HFF-Myc (cell line): ENCODE results near the gene LIMS2.

Source experiments
- DNase-seq: peaks from one replicate; pipeline ENCODE4 v3.0.0-alpha.2; 2011; ENCODE audit warnings: low read depth; ENCODE audit errors: extremely low read depth
- H3K4me3 ChIP-seq: replicated peaks from 2 replicates; pipeline ENCODE4 v1.5.1; 2011; ENCODE audit warnings: low read depth, mild to moderate bottlenecking, control low read depth, low read length
- CTCF ChIP-seq: IDR thresholded peaks from 2 replicates; pipeline ENCODE4 v1.5.1; 2012; ENCODE audit warnings: mild to moderate bottlenecking, low read depth, low read length, control low read depth; ENCODE audit errors: missing control alignments

Gene LIMS2

GRCh38 chr2:127715778-127716449 is 40.6 kb upstream of the LIMS2 start:
- H3K4me3 ChIP-seq: no peak overlapping the region
- DNase-seq: no peak
- no peak for TF ChIP-seq CTCF

GRCh38 chr2:127713562-127713961 is 38.2 kb upstream of the LIMS2 start:
- H3K4me3 ChIP-seq: no peak overlapping the region
- no peak for TF ChIP-seq CTCF
- DNase-seq: no peak

- no peak overlapping the region for H3K4me3 ChIP-seq
- TF ChIP-seq CTCF: no peak
- DNase-seq: no peak
Measured at GRCh38 chr2:127712999-127713398, 37.7 kb upstream of the LIMS2 start.

- H3K4me3 ChIP-seq: no peak overlapping the region
- TF ChIP-seq CTCF: no peak
- DNase-seq: no peak
Measured at GRCh38 chr2:127709336-127709735, 34.0 kb upstream of the LIMS2 start.

GRCh38 chr2:127707890-127708648 is 32.7 kb upstream of the LIMS2 start:
- no peak for DNase-seq
- H3K4me3 ChIP-seq: no peak overlapping the region
- no peak for TF ChIP-seq CTCF

DNA sequence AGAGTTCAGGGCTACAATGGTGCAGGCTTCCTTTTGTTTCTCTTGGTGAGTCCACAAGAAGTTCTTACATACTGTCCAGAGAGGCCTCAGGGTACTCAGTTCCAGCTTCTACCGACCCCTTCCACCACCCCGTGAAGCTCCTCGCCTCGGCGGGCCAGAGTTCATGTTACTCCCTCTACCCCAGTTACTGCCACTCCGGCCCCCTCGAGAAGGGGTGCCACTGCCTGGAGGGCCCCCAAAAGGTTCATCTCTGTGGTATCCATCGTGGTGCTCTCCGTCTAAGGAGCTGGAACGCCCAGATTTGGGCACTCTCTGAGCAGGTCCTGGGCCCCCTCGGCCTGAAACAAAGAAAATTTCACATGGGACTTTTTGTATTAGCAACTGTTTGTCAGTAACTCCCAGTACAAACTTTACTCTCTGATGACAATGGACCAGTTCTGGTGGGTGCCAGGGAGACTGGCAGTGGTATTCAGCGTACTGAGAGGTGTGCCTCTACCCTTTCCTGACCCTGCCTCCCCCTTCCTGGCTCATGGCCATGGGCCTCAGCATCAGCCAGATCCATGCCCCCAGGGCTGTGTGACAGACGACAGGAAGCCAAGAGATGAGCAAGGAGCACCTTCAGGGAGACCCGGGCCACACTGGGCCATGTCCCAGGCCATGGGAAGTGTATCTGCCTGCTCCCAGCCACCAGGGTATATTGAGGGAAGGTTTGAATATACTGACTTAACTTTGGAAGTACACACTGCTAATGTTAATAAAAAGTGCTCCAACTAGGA is 31.1 kb upstream of the LIMS2 start:
- DNase-seq: no peak
- TF ChIP-seq CTCF: no peak

More for the DNA sequence above, 31.1 kb upstream of the LIMS2 start:
- no peak overlapping the region for H3K4me3 ChIP-seq
